HepG2 (cell line): ENCODE data around the gene AP1M2. TPM values are rescaled to one million over a fixed set of nuclear protein-coding genes. Genes with fewer than 3 reads are reported as not detected.

Experiments used
- ADNP ChIP-seq: sonication (generic); formaldehyde crosslinking; IDR thresholded peaks from 2 replicates; pipeline ENCODE4 v1.4.0; 2020; ENCODE audit warnings: missing genetic modification reagents
- HMGXB4 ChIP-seq, 2 experiments: sonication (generic) in 1 of 2; formaldehyde crosslinking in 1 of 2; IDR thresholded peaks; 2 replicates each; pipeline versions ENCODE4 v1.4.0 to v1.6.1; 2018 to 2020; ENCODE audit warnings: missing genetic modification reagents in 2 of 2, borderline replicate concordance in 1 of 2, low read depth in 1 of 2, mild to moderate bottlenecking in 1 of 2, missing biosample characterization in 1 of 2
- HNRNPK ChIP-seq: fragments of 200-400 bp; formaldehyde crosslinking; IDR thresholded peaks from 2 replicates; pipeline ENCODE4 v1.6.1; 2018; ENCODE audit warnings: low read length, low read depth, moderate library complexity, mild to moderate bottlenecking; ENCODE audit not compliant: poor library complexity, severe bottlenecking
- RARG ChIP-seq: sonication (generic); formaldehyde crosslinking; IDR thresholded peaks from 2 replicates; pipeline ENCODE4 v1.4.0; 2020; ENCODE audit warnings: low read depth, mild to moderate bottlenecking, missing genetic modification reagents
- RFXAP ChIP-seq: sonication (generic); formaldehyde crosslinking; IDR thresholded peaks from 2 replicates; pipeline ENCODE4 v1.4.0; 2020; ENCODE audit warnings: missing genetic modification reagents, borderline replicate concordance
- SAP130 ChIP-seq: IDR thresholded peaks from 2 replicates; pipeline ENCODE4 v1.6.1; 2016; ENCODE audit warnings: low read depth
- SMARCC2 ChIP-seq: fragments of 450-650 bp; IDR thresholded peaks from 2 replicates; pipeline ENCODE4 v1.6.1; 2017; ENCODE audit warnings: antibody characterized with exemption, mild to moderate bottlenecking
- TCF12 ChIP-seq, 2 experiments: fragments of 450-650 bp in 1 of 2; sonication (generic) in 1 of 2; formaldehyde crosslinking in 1 of 2; IDR thresholded peaks; 2 replicates each; pipeline versions ENCODE4 v1.6.1 to v1.8.0; 2017 to 2022; ENCODE audit warnings: antibody characterized with exemption in 1 of 2, mild to moderate bottlenecking in 1 of 2, missing genetic modification reagents in 1 of 2, moderate library complexity in 1 of 2
- TEF ChIP-seq: sonication (generic); formaldehyde crosslinking; IDR thresholded peaks from 2 replicates; pipeline ENCODE4 v1.5.0; 2020; ENCODE audit warnings: missing genetic modification reagents
- TGIF2 ChIP-seq: IDR thresholded peaks from 2 replicates; pipeline ENCODE4 v1.6.1; 2016; ENCODE audit warnings: control low read depth, missing compliant biosample characterization
- ZBTB25 ChIP-seq: IDR thresholded peaks from 2 replicates; pipeline ENCODE4 v1.6.1; 2018; ENCODE audit warnings: missing genetic modification reagents
- ZNF142 ChIP-seq: sonication (generic); formaldehyde crosslinking; IDR thresholded peaks from 2 replicates; pipeline ENCODE4 v1.4.0; 2020; ENCODE audit warnings: missing genetic modification reagents
- ZNF18 ChIP-seq: sonication (generic); formaldehyde crosslinking; IDR thresholded peaks from 2 replicates; pipeline ENCODE4 v1.8.0; 2022; ENCODE audit warnings: mild to moderate bottlenecking, missing genetic modification reagents; ENCODE audit not compliant: insufficient replicate concordance
- ZNF251 ChIP-seq: sonication (generic); formaldehyde crosslinking; IDR thresholded peaks from 2 replicates; pipeline ENCODE4 v1.9.0; 2021; ENCODE audit warnings: mild to moderate bottlenecking, missing genetic modification reagents
- ZNF605 ChIP-seq: sonication (generic); formaldehyde crosslinking; IDR thresholded peaks from 2 replicates; pipeline ENCODE4 v1.8.0; 2022; ENCODE audit warnings: mild to moderate bottlenecking, missing genetic modification reagents
- ZNF761 ChIP-seq: sonication (generic); formaldehyde crosslinking; conservative IDR thresholded peaks from 2 replicates; pipeline ENCODE4 v1.4.0; 2020; ENCODE audit warnings: mild to moderate bottlenecking, missing genetic modification reagents
- ZNF816 ChIP-seq: sonication (generic); formaldehyde crosslinking; IDR thresholded peaks from 2 replicates; pipeline ENCODE4 v1.8.0; 2022; ENCODE audit warnings: missing genetic modification reagents, mild to moderate bottlenecking, borderline replicate concordance
- polyA plus RNA-seq, 8 experiments: library from polyadenylated mRNA; depleted of rRNA in 3 of 8; stranded (reverse) in 7 of 8; unstranded in 1 of 8; fragments of >200 nt; fragmentation: Illumina TruSeq in 4 of 8; extraction: Trizol in 4 of 8; gene quantifications; 2 replicates each; pipeline versions ENCODE4 v1.2.1 to v1.2.3, GENCODE V29; 2011 to 2016; ENCODE audit warnings: low read depth in 4 of 8, missing spikeins in 1 of 8, mixed read lengths in 1 of 8; ENCODE audit not compliant: insufficient read depth in 1 of 8
- total RNA-seq, 5 experiments: library from RNA; depleted of rRNA; stranded (reverse); fragments of >200 nt; fragmentation: Illumina TruSeq; extraction: Trizol; gene quantifications; 2 replicates each; pipeline ENCODE4 v1.2.3, GENCODE V29; 2016; ENCODE audit warnings: low read depth in 1 of 5

The AP1M2 gene
- total and polyA plus RNA-seq, 2 of the 13 experiments (the other 11 are each of a cell fraction or from before 2014, with no cell fraction given), result 6.3 to 76.8 TPM

- no peak for TF ChIP-seq TEF (CRISPR knock-in tag)
- TF ChIP-seq TCF12 (IDR thresholded peaks at IDR 0.05), result no peak
- TF ChIP-seq TCF12 (CRISPR knock-in tag; IDR thresholded peaks at IDR 0.05), result no peak
- TF ChIP-seq ZNF251 (CRISPR knock-in tag), result no peak
- TF ChIP-seq RARG (CRISPR knock-in tag), result no peak
- no peak for TF ChIP-seq SMARCC2
- TF ChIP-seq ZNF142, result 0 out of 2 replicates have a peak, but pooled peaks have one; percentile 53
- TF ChIP-seq ZNF605, result no peak
- TF ChIP-seq ZNF816 (CRISPR knock-in tag), result 0 out of 2 replicates have a peak, but pooled peaks have one; percentile 30
- TF ChIP-seq ZNF761 (CRISPR knock-in tag), result no peak
- TF ChIP-seq ZNF18 (CRISPR knock-in tag), result no peak
- peak; percentile 54 for TF ChIP-seq HNRNPK
- peak; percentile 49; the same call in 1 of the 2 replicates for TF ChIP-seq SAP130
- no peak for TF ChIP-seq TGIF2
- TF ChIP-seq HMGXB4 (CRISPR knock-in tag; IDR thresholded peaks at IDR 0.05; ENCODE audit: borderline replicate concordance in 1 of 2, low read depth in 1 of 2), result peak; percentile 19 to 59; a peak in 2 of 4 replicates
- no peak for TF ChIP-seq ZBTB25 (CRISPR knock-in tag)
- TF ChIP-seq ADNP, result no peak
- no peak for TF ChIP-seq RFXAP (CRISPR knock-in tag)
These were observed 15.4 kb upstream of the AP1M2 start (continued) for GRCh38 chr19:10602330-10603083.
